OCI-LY3 (cell line): ENCODE data around the gene MACF1.
"Not testable (repeated sequence)": the region's sequence is repeated elsewhere in the genome, so short reads cannot be mapped to it uniquely, and the experiment has no call there.

Experiments used
- H2AFZ ChIP-seq: fragments of 200-600, 300-600 bp; shearing (Covaris generic); 2 replicates; pipeline ENCODE4 v1.6.0; 2014; ENCODE audit warnings: antibody characterized with exemption, low read depth, low read length
- H3K27ac ChIP-seq: fragments of 200-600, 300-600 bp; sonication (generic); 2 replicates; pipeline ENCODE4 v1.5.1; 2014; ENCODE audit warnings: mild to moderate bottlenecking, low read length, moderate library complexity, mixed read lengths
- H3K27me3 ChIP-seq: fragments of 200-600, 300-600 bp; sonication (generic); 2 replicates; pipeline ENCODE4 v1.6.1; 2014; ENCODE audit warnings: low read depth, low read length, mixed read lengths
- H3K36me3 ChIP-seq: fragments of 200-600, 300-600 bp; sonication (generic); replicated peaks from 2 replicates; pipeline ENCODE3; 2014; ENCODE audit warnings: low read depth, low read length, mixed read lengths
- H3K4me1 ChIP-seq: fragments of 300-600, 200-600 bp; sonication (generic); 2 replicates; pipeline ENCODE4 v1.6.1; 2014; ENCODE audit warnings: low read length, mixed read lengths
- H3K4me2 ChIP-seq: fragments of 200-600, 300-600 bp; sonication (generic); 2 replicates; pipeline ENCODE4 v1.6.1; 2014; ENCODE audit warnings: low read length, mixed read lengths
- H3K4me3 ChIP-seq: fragments of 300-600, 200-600 bp; sonication (generic); 2 replicates; pipeline ENCODE4 v1.5.1; 2014; ENCODE audit warnings: antibody characterized with exemption, mild to moderate bottlenecking, low read length, moderate library complexity
- H3K79me2 ChIP-seq: fragments of 300-600, 200-600 bp; shearing (Covaris generic); 2 replicates; pipeline ENCODE4 v1.6.1; 2014; ENCODE audit warnings: mild to moderate bottlenecking, low read length, mixed read lengths
- H3K9ac ChIP-seq: fragments of 300-600, 200-600 bp; shearing (Covaris generic); 2 replicates; pipeline ENCODE4 v1.6.0; 2014; ENCODE audit warnings: mild to moderate bottlenecking, low read length, moderate library complexity
- H3K9me3 ChIP-seq: fragments of 200-600, 300-600 bp; shearing (Covaris generic); 2 replicates; pipeline ENCODE4 v1.6.1; 2014; ENCODE audit warnings: low read length, mixed read lengths; ENCODE audit not compliant: insufficient read depth
- H4K20me1 ChIP-seq: fragments of 200-600, 300-600 bp; sonication (generic); 2 replicates; pipeline ENCODE4 v1.6.1; 2016; ENCODE audit warnings: low read length, mixed read lengths; ENCODE audit not compliant: insufficient read depth
- CTCF ChIP-seq: fragments of 200-600, 300-600 bp; sonication (generic); IDR thresholded peaks from 2 replicates; pipeline ENCODE4 v1.5.1; 2014; ENCODE audit warnings: antibody characterized with exemption, low read length, low read depth
- EZH2phosphoT487 ChIP-seq: fragments of 200-600 bp; shearing (Covaris generic); IDR thresholded peaks from 2 replicates; pipeline ENCODE4 v1.6.1; 2018; ENCODE audit warnings: antibody characterized with exemption, mixed run types, low read depth

The MACF1 gene

GRCh38 chr1:39499668-39500067 is 295.2 kb downstream of the MACF1 start:
- Histone ChIP-seq H3K9ac (no peak overlapping the region), H3K4me2 (no peak overlapping the region), H3K4me1 (no peaks in the 10 kb centered on the region), H3K9me3 (no peaks in the 10 kb centered on the region), H3K27me3 (no peaks in the 10 kb centered on the region), H3K79me2 (no peaks in the 10 kb centered on the region), H4K20me1 (no peaks in the 10 kb centered on the region), H3K4me3 (no peak overlapping the region), H2AFZ (no peak overlapping the region), H3K36me3 (no peaks in the 10 kb centered on the region), H3K27ac (no peak overlapping the region)
- TF ChIP-seq EZH2phosphoT487 (no peak), CTCF (no peak)

- no peak overlapping the region for H3K9ac ChIP-seq
- H3K4me3 ChIP-seq = no peak overlapping the region
- H3K36me3 ChIP-seq = no peaks in the 10 kb centered on the region
- TF ChIP-seq CTCF (no peak), EZH2phosphoT487 (no peak)
- H3K4me2 ChIP-seq = no peak overlapping the region
- H3K27ac ChIP-seq = no peak overlapping the region
- no peaks in the 10 kb centered on the region for H4K20me1 ChIP-seq
- no peaks in the 10 kb centered on the region for H3K79me2 ChIP-seq
- no peaks in the 10 kb centered on the region for H3K27me3 ChIP-seq
- no peak overlapping the region for H2AFZ ChIP-seq
- H3K4me1 ChIP-seq = no peaks in the 10 kb centered on the region
- H3K9me3 ChIP-seq = no peaks in the 10 kb centered on the region
These were observed 296.4 kb downstream of the MACF1 start for GRCh38 chr1:39500862-39501389.

GRCh38 chr1:39501666-39502065 is 297.2 kb downstream of the MACF1 start:
- no peaks in the 10 kb centered on the region for H3K27me3 ChIP-seq
- H3K79me2 ChIP-seq = no peaks in the 10 kb centered on the region
- H3K4me1 ChIP-seq = no peaks in the 10 kb centered on the region
- TF ChIP-seq EZH2phosphoT487 (no peak), CTCF (no peak)
- no peak overlapping the region for H3K27ac ChIP-seq
- no peak overlapping the region for H3K4me2 ChIP-seq
- no peaks in the 10 kb centered on the region for H4K20me1 ChIP-seq
- H3K9ac ChIP-seq = no peak overlapping the region
- no peak overlapping the region for H2AFZ ChIP-seq
- no peaks in the 10 kb centered on the region for H3K36me3 ChIP-seq
- H3K4me3 ChIP-seq = no peak overlapping the region
- no peaks in the 10 kb centered on the region for H3K9me3 ChIP-seq

GRCh38 chr1:39504436-39504835 is 299.9 kb downstream of the MACF1 start:
- H3K79me2 ChIP-seq, H3K36me3 ChIP-seq, H3K27ac ChIP-seq, H3K9me3 ChIP-seq, H3K4me1 ChIP-seq, H2AFZ ChIP-seq, H3K4me2 ChIP-seq, H3K4me3 ChIP-seq, H4K20me1 ChIP-seq, H3K9ac ChIP-seq, H3K27me3 ChIP-seq: not testable (repeated sequence)

- no peaks in the 10 kb centered on the region for H3K9me3 ChIP-seq
- H3K27ac ChIP-seq = no peak overlapping the region
- no peak overlapping the region for H3K4me2 ChIP-seq
- H3K36me3 ChIP-seq = no peaks in the 10 kb centered on the region
- no peak overlapping the region for H3K9ac ChIP-seq
- TF ChIP-seq EZH2phosphoT487 (no peak), CTCF (no peak)
- no peak overlapping the region for H3K4me3 ChIP-seq
- H3K4me1 ChIP-seq = peaks cover 5% of the 10 kb centered on the region
- H2AFZ ChIP-seq = no peak overlapping the region
- no peaks in the 10 kb centered on the region for H3K27me3 ChIP-seq
- H4K20me1 ChIP-seq = no peaks in the 10 kb centered on the region
- H3K79me2 ChIP-seq = no peaks in the 10 kb centered on the region
These were observed 300.8 kb downstream of the MACF1 start for GRCh38 chr1:39505289-39505688.
